Subcutaneous abdominal adipose tissue (tissue), 5 donors: Measurements from ENCODE around the gene NLK.

ENCODE experiments used
- H3K27ac ChIP-seq: one replicate; pipeline ENCODE4 v1.7.0; 2013; ENCODE audit warnings: low read depth, mild to moderate bottlenecking, inconsistent platforms, low read length, moderate library complexity
- H3K27me3 ChIP-seq, 5 donors: one replicate each; pipeline ENCODE4 v1.7.0; 2013; ENCODE audit warnings: low read length in 5 of 5, inconsistent platforms in 1 of 5; ENCODE audit not compliant: control insufficient read depth in 5 of 5, insufficient read depth in 4 of 5
- H3K36me3 ChIP-seq, 5 donors: one replicate each; pipeline ENCODE4 v1.7.0; 2013; ENCODE audit warnings: low read length in 5 of 5; ENCODE audit not compliant: control insufficient read depth in 5 of 5, insufficient read depth in 5 of 5
- H3K4me1 ChIP-seq, 5 donors: one replicate each; pipeline ENCODE4 v1.7.0; 2013; ENCODE audit warnings: low read length in 5 of 5, mild to moderate bottlenecking in 3 of 5, moderate library complexity in 1 of 5; ENCODE audit not compliant: control insufficient read depth in 5 of 5, insufficient read depth in 5 of 5
- H3K4me3 ChIP-seq, 5 donors: one replicate each; pipeline ENCODE4 v1.7.0; 2013; ENCODE audit warnings: low read length in 5 of 5, low read depth in 1 of 5
- H3K9ac ChIP-seq, 5 donors: one replicate each; pipeline ENCODE4 v1.7.0; 2013; ENCODE audit warnings: low read length in 5 of 5, mild to moderate bottlenecking in 4 of 5, moderate library complexity in 3 of 5
- H3K9me3 ChIP-seq, 5 donors: one replicate each; pipeline ENCODE4 v1.7.0; 2013; ENCODE audit warnings: low read length in 5 of 5; ENCODE audit not compliant: control insufficient read depth in 5 of 5
- donor health status: healthy.
- donor health status: healthy.
- donor health status: healthy.
- donor health status: healthy.
- donor health status: healthy.

NLK gene

GRCh38 chr17:28100251-28100650 is 57.8 kb downstream of the NLK start:
- Histone ChIP-seq H3K27me3 (no peaks in the 10 kb centered on the region), H3K9me3 (peaks cover 0 to 3% (median 0%) of the 10 kb centered on the region in 5 donors), H3K36me3 (no peaks in the 10 kb centered on the region), H3K4me1 (no peaks in the 10 kb centered on the region), H3K27ac (no peak overlapping the region), H3K9ac (no peak overlapping the region), H3K4me3 (no peak overlapping the region)

- H3K9me3 ChIP-seq, result peaks cover 0 to 3% (median 0%) of the 10 kb centered on the region in 5 donors
- no peaks in the 10 kb centered on the region for H3K27me3 ChIP-seq
- no peaks in the 10 kb centered on the region for H3K36me3 ChIP-seq
- H3K9ac ChIP-seq, result no peak overlapping the region
- no peak overlapping the region for H3K4me3 ChIP-seq
- H3K27ac ChIP-seq, result no peak overlapping the region
- no peaks in the 10 kb centered on the region for H3K4me1 ChIP-seq
Measured at GRCh38 chr17:28100936-28101335, 58.5 kb downstream of the NLK start.

DNA sequence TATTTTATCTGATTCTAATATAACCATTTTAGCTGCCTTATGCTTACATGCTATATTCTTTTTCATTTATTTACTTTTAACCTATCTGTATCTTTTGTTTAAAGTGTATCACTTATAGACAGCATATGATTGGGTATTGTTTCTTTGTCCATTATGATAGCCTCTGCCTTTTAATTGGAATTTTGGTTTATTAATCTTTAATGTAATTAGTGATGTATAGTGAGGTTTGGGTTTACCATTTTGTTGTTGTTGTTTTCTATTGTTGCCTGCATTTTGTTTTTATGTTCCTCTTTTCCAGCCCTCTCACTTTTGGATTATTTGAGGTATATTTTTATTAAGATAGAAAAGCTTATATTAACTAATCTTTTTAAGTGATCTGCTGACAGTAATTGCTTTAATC is 59.4 kb downstream of the NLK start:
- Histone ChIP-seq H3K27ac (no peak overlapping the region), H3K9me3 (peaks cover 0 to 3% (median 0%) of the 10 kb centered on the region in 5 donors), H3K36me3 (no peaks in the 10 kb centered on the region), H3K27me3 (no peaks in the 10 kb centered on the region), H3K4me1 (no peaks in the 10 kb centered on the region), H3K9ac (no peak overlapping the region), H3K4me3 (no peak overlapping the region)

DNA sequence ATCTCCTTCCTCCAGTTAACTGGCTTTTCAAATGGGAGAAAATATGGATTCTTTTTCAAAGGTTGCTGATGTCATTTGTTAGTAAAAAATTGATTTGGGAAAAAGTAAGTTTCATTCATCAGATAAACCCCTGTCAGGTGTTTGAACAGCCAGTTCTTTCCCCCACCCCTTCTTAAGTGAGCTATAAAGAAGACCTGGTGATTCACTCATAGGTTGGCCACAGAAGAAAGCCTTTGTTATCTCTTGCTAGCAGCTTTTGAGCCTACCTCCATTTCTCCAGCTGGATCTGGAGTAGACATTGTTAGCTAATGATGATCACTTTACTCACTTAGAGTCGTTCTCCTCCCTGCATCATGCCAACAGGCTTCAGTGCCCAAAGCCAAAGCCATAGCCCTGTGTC is 63.0 kb downstream of the NLK start:
- Histone ChIP-seq H3K9me3 (peaks cover 0 to 3% (median 0%) of the 10 kb centered on the region in 5 donors), H3K27ac (no peak overlapping the region), H3K4me1 (no peaks in the 10 kb centered on the region), H3K4me3 (no peak overlapping the region), H3K9ac (no peak overlapping the region), H3K36me3 (no peaks in the 10 kb centered on the region), H3K27me3 (no peaks in the 10 kb centered on the region)

DNA sequence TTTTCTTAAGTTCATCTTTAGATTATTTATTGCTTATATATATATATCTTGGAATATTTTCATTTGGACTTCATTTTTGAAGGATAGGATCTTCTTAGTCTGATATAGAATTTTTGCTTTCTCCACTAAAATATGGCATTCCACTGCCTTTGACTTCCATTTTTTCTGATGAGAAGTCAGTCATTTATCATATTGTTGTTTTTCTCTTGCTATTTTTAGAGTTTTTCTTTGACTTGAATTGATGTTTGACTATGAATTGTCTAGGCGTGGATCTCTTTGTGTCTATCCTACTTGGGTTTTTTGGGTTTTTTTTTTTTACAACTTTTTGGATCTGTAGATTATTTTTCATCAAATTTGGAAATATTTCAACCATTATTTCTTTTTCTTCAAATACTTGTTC is 67.7 kb downstream of the NLK start:
- Histone ChIP-seq H3K9ac (no peak overlapping the region), H3K9me3 (no peaks in the 10 kb centered on the region), H3K4me3 (no peak overlapping the region)

DNA sequence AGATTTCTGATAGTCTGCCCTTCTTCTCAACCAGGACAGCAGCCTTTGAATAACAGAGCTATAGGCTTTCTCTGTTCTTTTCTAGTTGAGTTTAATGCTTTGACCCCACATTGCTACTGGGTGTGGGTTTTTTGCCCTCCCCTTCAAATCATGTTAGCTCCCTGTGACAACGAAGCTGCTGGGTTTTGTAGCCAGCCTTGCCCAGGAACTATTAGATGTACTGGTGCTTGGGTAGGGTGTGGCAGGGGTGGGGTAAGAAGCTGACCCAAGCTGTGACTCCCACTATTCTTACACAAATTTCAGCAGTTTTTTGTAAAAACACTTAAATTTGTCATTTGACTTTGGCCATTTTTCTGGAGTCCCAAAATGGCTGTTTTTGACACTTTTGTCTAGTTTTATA is 69.7 kb downstream of the NLK start:
- Histone ChIP-seq H3K9ac (peak overlapping the region in 3 of 5 donors; percentile 32 to 41 (median 35)), H3K27me3 (no peaks in the 10 kb centered on the region), H3K9me3 (no peaks in the 10 kb centered on the region), H3K36me3 (no peaks in the 10 kb centered on the region), H3K27ac (peak overlapping the region; percentile 3), H3K4me3 (no peak overlapping the region), H3K4me1 (peaks cover 2 to 22% (median 19%) of the 10 kb centered on the region in 5 donors)

More for the DNA sequence above, 67.7 kb downstream of the NLK start:
- Histone ChIP-seq H3K27ac (no peak overlapping the region), H3K36me3 (no peaks in the 10 kb centered on the region), H3K27me3 (no peaks in the 10 kb centered on the region), H3K4me1 (peaks cover 2 to 22% (median 19%) of the 10 kb centered on the region in 5 donors)

DNA sequence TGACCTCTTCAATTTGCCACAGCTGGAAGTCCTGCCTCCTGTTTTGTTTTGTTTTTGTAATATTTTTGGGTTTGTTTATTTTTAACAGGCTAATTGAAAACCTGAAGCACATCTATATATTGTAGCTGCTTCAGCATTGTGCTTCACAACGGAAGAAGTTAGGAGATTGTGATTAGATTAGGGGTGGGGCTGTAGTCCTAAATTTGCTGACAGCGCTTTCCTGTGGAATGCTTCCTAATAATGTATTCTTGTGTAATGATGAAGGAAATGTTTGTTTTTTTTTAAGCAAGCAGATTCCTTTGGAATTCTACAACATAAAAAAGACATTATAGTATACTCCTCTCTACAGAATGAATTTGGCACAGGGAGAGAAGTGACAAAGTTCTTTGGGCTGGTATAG is 70.1 kb downstream of the NLK start:
- Histone ChIP-seq H3K9me3 (no peaks in the 10 kb centered on the region), H3K4me1 (peaks cover 2 to 22% (median 19%) of the 10 kb centered on the region in 5 donors), H3K4me3 (peak overlapping the region in 1 of 5 donors; percentile 13), H3K27ac (peak overlapping the region; percentile 3), H3K36me3 (no peaks in the 10 kb centered on the region), H3K9ac (peak overlapping the region in 2 of 5 donors; percentile 35 to 41), H3K27me3 (no peaks in the 10 kb centered on the region)

DNA sequence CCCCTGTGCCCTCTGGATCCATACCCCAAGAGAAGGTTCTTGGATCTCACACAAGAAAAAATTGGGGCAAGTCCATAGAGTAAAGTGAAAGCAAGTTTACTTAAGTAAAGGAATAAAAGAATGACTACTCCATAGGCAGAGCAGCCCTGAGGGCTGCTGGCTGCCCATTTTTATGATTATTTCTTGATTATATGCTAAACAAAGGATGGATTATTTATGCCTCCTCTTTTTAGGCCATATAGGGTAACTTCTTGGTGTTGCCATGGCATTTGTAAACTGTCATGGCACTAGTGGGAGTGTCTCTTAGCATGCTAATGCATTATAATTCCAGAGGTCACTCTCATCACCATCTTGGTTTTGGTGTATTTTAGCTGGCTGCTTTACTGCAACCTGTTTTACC is 70.8 kb downstream of the NLK start:
- Histone ChIP-seq H3K27me3 (no peaks in the 10 kb centered on the region), H3K27ac (no peak overlapping the region)

DNA sequence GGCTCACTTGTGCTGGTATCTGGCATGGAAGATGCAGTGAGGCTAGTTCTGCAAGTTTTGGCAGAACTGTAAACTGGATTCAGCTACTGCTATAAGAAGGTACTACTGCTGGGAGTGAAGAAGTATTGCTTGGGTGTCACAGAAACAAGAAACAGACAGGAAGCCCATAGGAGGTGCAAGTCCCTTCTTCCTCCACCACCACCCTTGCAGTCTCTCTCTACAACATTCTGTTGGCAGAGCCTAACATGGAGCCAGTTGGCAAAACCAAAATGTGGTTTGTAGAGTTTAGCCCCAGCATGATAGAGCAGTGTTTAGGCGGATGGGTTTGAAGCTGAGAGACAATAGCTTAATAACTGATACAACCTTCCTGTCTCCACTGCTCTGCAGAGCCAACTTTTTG is 72.6 kb downstream of the NLK start:
- Histone ChIP-seq H3K4me3 (no peak overlapping the region), H3K27me3 (no peaks in the 10 kb centered on the region), H3K4me1 (peaks cover 2 to 37% (median 26%) of the 10 kb centered on the region in 5 donors), H3K36me3 (no peaks in the 10 kb centered on the region), H3K9ac (no peak overlapping the region), H3K9me3 (no peaks in the 10 kb centered on the region), H3K27ac (no peak overlapping the region)

More for the DNA sequence above, 70.8 kb downstream of the NLK start:
- Histone ChIP-seq H3K4me1 (peaks cover 2 to 24% (median 20%) of the 10 kb centered on the region in 5 donors), H3K4me3 (no peak overlapping the region), H3K9ac (no peak overlapping the region), H3K9me3 (no peaks in the 10 kb centered on the region), H3K36me3 (no peaks in the 10 kb centered on the region)

DNA sequence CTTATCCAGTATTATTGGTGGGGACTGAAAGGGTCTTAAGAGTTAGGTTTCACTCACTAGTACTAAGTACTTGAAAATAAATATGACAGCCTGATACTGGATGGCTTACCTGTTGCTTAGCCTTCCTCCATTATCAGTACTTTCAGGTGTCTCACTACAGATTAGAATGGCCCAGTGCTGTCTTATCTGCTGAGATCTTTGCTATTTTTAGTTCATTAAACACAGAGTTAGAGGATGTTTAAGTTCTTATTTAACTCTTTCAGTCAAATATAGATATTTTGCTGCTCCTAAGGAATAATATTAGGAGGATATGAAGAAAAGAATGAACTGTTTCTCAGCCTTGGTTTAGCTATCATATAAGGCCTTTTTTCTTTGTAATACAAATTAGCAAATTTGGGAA is 74.8 kb downstream of the NLK start:
- Histone ChIP-seq H3K4me3 (no peak overlapping the region), H3K27me3 (no peaks in the 10 kb centered on the region), H3K36me3 (no peaks in the 10 kb centered on the region), H3K9ac (no peak overlapping the region), H3K27ac (no peak overlapping the region), H3K9me3 (no peaks in the 10 kb centered on the region), H3K4me1 (peaks cover 2 to 34% (median 20%) of the 10 kb centered on the region in 5 donors)
